Loucy (cell line): ENCODE measurements around the gene SIK3.

ENCODE experiments used
- CTCF ChIP-seq: fragments of 200-600 bp; sonication (generic); conservative IDR thresholded peaks from 2 replicates; pipeline ENCODE4 v1.5.1; 2014; ENCODE audit warnings: mild to moderate bottlenecking, antibody characterized with exemption, low read length
- EZH2phosphoT487 ChIP-seq: fragments of 200-600 bp; IDR thresholded peaks from 2 replicates; pipeline ENCODE4 v1.6.1; 2018; ENCODE audit warnings: antibody characterized with exemption, mild to moderate bottlenecking, moderate library complexity, borderline replicate concordance

DNA sequence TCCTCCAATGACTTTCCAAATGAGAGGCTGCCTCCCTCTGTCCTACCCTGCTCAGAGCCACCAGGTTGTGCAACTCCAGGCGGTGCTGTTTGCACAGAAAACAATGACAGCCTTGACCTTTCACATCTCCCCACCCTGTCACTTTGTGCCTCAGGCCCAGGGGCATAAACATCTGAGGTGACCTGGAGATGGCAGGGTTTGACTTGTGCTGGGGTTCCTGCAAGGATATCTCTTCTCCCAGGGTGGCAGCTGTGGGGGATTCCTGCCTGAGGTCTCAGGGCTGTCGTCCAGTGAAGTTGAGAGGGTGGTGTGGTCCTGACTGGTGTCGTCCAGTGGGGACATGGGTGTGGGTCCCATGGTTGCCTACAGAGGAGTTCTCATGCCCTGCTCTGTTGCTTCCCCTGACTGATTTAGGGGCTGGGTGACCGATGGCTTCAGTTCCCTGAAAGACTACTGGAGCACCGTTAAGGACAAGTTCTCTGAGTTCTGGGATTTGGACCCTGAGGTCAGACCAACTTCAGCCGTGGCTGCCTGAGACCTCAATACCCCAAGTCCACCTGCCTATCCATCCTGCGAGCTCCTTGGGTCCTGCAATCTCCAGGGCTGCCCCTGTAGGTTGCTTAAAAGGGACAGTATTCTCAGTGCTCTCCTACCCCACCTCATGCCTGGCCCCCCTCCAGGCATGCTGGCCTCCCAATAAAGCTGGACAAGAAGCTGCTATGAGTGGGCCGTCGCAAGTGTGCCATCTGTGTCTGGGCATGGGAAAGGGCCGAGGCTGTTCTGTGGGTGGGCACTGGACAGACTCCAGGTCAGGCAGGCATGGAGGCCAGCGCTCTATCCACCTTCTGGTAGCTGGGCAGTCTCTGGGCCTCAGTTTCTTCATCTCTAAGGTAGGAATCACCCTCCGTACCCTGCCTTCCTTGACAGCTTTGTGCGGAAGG, 265.6 kb downstream of the SIK3 start:
- TF ChIP-seq CTCF (peak; percentile 40), EZH2phosphoT487 (no peak)
